ENCODE measurements around the gene PIPOX. TPM values are rescaled to one million over a fixed set of nuclear protein-coding genes. Genes with fewer than 3 reads are reported as not detected.
A peak's percentile ranks its signal among the peaks of the same experiment; 100 is the strongest.

PIPOX gene
- polyA plus RNA-seq, 1 donor from 2014 or later: 4.4 TPM

GRCh38 chr17:29046473-29046839, 3.5 kb downstream of the PIPOX start:
- no peaks in the 10 kb centered on the region for H3K9me3 ChIP-seq (ENCODE audit: low read length)
- no peak overlapping the region for H3K27ac ChIP-seq (ENCODE audit: low read length)
- no peak overlapping the region for H3K9ac ChIP-seq (ENCODE audit: low read length)
- no peak overlapping the region for H3K4me3 ChIP-seq (ENCODE audit: low read length)
- H3K79me2 ChIP-seq (replicated peaks; ENCODE audit: insufficient read depth, low read length): no peaks in the 10 kb centered on the region
- H3K9me2 ChIP-seq (ENCODE audit: insufficient read depth, low read length): no peaks in the 10 kb centered on the region
- TF ChIP-seq EZH2 (IDR thresholded peaks at IDR 0.05; ENCODE audit: borderline replicate concordance, insufficient read depth, low read length, poor library complexity, severe bottlenecking) (no peak), REST (IDR thresholded peaks at IDR 0.05; ENCODE audit: borderline replicate concordance) (no peak), RAD21 (conservative IDR thresholded peaks at IDR 0.05) (no peak), POLR2AphosphoS5 (IDR thresholded peaks at IDR 0.05) (no peak), SMC3 (conservative IDR thresholded peaks at IDR 0.05; ENCODE audit: poor library complexity) (no peak), TAF1 (IDR thresholded peaks at IDR 0.05; ENCODE audit: low read depth) (no peak), EP300 (conservative IDR thresholded peaks at IDR 0.05; ENCODE audit: poor library complexity, severe bottlenecking) (no peak), MXI1 (conservative IDR thresholded peaks at IDR 0.05; ENCODE audit: poor library complexity, severe bottlenecking) (no peak)
- TF ChIP-seq, protein P1, sequence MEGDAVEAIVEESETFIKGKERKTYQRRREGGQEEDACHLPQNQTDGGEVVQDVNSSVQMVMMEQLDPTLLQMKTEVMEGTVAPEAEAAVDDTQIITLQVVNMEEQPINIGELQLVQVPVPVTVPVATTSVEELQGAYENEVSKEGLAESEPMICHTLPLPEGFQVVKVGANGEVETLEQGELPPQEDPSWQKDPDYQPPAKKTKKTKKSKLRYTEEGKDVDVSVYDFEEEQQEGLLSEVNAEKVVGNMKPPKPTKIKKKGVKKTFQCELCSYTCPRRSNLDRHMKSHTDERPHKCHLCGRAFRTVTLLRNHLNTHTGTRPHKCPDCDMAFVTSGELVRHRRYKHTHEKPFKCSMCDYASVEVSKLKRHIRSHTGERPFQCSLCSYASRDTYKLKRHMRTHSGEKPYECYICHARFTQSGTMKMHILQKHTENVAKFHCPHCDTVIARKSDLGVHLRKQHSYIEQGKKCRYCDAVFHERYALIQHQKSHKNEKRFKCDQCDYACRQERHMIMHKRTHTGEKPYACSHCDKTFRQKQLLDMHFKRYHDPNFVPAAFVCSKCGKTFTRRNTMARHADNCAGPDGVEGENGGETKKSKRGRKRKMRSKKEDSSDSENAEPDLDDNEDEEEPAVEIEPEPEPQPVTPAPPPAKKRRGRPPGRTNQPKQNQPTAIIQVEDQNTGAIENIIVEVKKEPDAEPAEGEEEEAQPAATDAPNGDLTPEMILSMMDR (IDR thresholded peaks at IDR 0.05; ENCODE audit: poor library complexity, severe bottlenecking): no peak
- no peaks in the 10 kb centered on the region for H3K36me3 ChIP-seq (ENCODE audit: insufficient read depth, low read length)
- no peaks in the 10 kb centered on the region for H4K20me1 ChIP-seq (ENCODE audit: insufficient read depth)
- H3F3A ChIP-seq (ENCODE audit: insufficient read depth, low read length, poor library complexity, severe bottlenecking): no peaks in the 10 kb centered on the region
- H3K4me2 ChIP-seq (ENCODE audit: low read length): no peak overlapping the region
- H2AFZ ChIP-seq (ENCODE audit: low read depth, low read length): no peak overlapping the region
- no peaks in the 10 kb centered on the region for H3K27me3 ChIP-seq (ENCODE audit: insufficient read depth, low read depth, low read length)

DNA sequence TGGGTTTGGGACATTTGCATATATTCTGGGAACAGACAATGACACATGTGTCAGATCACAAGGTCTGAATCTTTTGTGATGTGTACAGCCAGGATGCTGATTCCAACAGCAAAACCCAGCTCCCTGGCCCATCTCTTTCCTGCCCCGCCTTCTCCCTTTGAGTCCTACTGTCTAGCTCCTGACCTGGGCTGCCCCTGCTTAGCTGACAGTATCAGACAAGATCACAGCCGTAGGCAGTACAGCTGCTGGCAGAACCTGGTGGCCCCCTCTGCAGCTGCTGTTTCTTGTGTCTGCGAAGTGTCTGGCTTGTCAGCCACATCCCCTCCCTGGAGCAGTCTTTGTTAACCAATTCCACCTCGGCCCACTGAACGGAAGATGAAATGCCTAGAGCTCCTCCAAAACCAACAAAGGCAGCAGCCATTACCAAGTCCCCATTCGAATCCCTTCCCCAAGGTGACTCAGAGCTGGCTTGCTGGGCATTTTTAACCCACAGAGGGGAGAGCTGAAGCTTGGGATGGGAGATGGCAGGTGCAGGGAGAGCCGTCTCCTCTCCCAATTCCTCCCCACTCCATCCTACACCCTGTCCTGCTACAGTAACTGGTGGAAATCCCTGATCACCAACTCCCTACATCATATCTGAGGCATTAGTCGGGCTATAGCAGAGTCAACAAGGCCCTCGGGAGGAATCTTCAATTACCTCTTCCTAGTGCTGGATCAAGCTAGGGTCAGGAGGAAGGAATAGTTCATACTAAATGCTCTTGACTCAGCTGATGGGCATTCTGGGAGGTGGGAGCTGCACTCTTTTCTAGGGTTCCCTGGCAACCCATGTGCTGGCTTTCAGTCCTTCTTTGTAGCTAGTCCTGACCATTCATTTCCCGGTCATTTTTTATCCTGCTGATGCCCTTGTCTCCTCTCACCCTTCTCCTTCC, 5.8 kb downstream of the PIPOX start:
- Histone ChIP-seq H3K27me3 (ENCODE audit: insufficient read depth, low read depth, low read length) (no peaks in the 10 kb centered on the region), H3K4me2 (ENCODE audit: low read length) (peak overlapping the region; percentile 2), H3F3A (ENCODE audit: insufficient read depth, low read length, poor library complexity, severe bottlenecking) (no peaks in the 10 kb centered on the region), H3K9me2 (ENCODE audit: insufficient read depth, low read length) (no peaks in the 10 kb centered on the region), H2AFZ (ENCODE audit: low read depth, low read length) (peak overlapping the region; percentile 25), H3K9me3 (ENCODE audit: low read length) (no peaks in the 10 kb centered on the region), H3K9ac (ENCODE audit: low read length) (peak overlapping the region; percentile 58), H3K79me2 (replicated peaks; ENCODE audit: insufficient read depth, low read length) (no peaks in the 10 kb centered on the region), H3K27ac (ENCODE audit: low read length) (peak overlapping the region; percentile 72), H3K36me3 (ENCODE audit: insufficient read depth, low read length) (no peaks in the 10 kb centered on the region), H4K20me1 (ENCODE audit: insufficient read depth) (no peaks in the 10 kb centered on the region), H3K4me3 (ENCODE audit: low read length) (peak overlapping the region; percentile 13)
- TF ChIP-seq SMC3 (conservative IDR thresholded peaks at IDR 0.05; ENCODE audit: poor library complexity) (peak; percentile 10), EP300 (conservative IDR thresholded peaks at IDR 0.05; ENCODE audit: poor library complexity, severe bottlenecking) (peak; percentile 38), REST (IDR thresholded peaks at IDR 0.05; ENCODE audit: borderline replicate concordance) (no peak), TAF1 (IDR thresholded peaks at IDR 0.05; ENCODE audit: low read depth) (peak; percentile 28)
- TF ChIP-seq, protein P1 (IDR thresholded peaks at IDR 0.05; ENCODE audit: poor library complexity, severe bottlenecking): no peak

All from neural cell (in vitro differentiated cells).